ENCODE data around the gene NDUFS6.

Gene NDUFS6

DNA sequence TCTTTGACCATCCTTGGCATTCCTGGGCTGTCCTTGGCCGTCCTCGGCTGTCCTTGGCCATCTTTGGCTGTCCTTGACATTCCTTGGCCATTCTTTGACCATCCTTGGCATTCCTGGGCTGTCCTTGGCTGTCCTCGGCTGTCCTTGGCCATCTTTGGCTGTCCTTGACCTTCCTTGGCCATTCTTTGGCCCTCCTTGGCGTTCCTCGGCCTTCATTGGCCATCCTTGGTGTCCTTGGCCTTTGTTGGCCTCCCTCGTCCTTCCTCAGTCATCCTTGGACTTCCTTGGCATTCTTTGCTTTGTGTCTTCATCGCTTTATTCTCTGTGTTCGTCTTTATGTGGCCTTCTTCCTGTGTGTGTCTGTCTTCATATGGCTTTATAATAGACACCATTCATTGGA is 20.7 kb downstream of the NDUFS6 start:
- Histone ChIP-seq H3K27ac (ENCODE audit: low read depth, low read length) (no peak overlapping the region), H3K9me3 (ENCODE audit: control insufficient read depth in 5 of 5, low read length in 5 of 5) (no peaks in the 10 kb centered on the region), H3K27me3 (ENCODE audit: control insufficient read depth in 5 of 5, insufficient read depth in 4 of 5, low read length in 5 of 5) (no peaks in the 10 kb centered on the region), H3K36me3 (ENCODE audit: control insufficient read depth in 5 of 5, insufficient read depth in 5 of 5, low read length in 5 of 5) (peaks cover 15 to 74% (median 60%) of the 10 kb centered on the region in 5 donors), H3K9ac (ENCODE audit: low read length in 5 of 5) (no peak overlapping the region), H3K4me3 (ENCODE audit: low read depth in 1 of 5, low read length in 5 of 5) (no peak overlapping the region), H3K4me1 (ENCODE audit: control insufficient read depth in 5 of 5, insufficient read depth in 5 of 5, low read length in 5 of 5) (no peaks in the 10 kb centered on the region)

DNA sequence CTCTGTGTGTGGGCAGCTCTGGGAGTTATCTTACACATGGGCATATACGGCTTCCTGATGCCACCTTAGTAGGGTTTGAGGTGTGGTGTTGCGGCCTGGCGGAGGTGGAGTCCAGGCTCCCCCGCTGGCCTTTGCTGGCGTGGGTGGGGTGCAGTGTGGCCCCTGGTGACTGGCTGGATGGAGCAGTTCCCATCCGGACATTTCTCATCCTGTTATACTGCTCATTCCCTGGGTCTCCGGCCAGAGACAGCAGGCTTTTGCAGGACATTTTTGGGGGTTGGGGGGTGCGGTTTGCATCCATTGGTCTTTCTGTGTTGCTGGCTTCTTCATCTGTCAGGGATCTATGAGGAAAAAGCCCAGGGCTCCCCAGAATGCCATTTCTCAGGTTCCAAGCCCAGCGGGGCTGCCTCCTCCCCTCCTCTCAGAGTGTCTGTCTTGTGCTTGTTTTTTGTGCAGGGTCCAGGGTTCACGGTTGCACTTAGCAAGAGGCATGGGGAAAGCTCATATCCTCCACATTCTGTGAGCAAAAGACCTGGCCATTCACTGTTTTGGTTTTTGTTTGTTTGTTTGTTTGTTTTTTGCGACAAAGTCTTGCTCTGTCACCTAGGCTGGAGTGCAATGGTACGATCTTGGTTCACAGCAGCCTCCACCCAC is 22.3 kb downstream of the NDUFS6 start:
- Histone ChIP-seq H3K4me1 (ENCODE audit: control insufficient read depth in 5 of 5, insufficient read depth in 5 of 5, low read length in 5 of 5) (peaks cover 0 to 6% (median 0%) of the 10 kb centered on the region in 5 donors), H3K9ac (ENCODE audit: low read length in 5 of 5) (no peak overlapping the region), H3K36me3 (ENCODE audit: control insufficient read depth in 5 of 5, insufficient read depth in 5 of 5, low read length in 5 of 5) (peaks cover 8 to 59% (median 45%) of the 10 kb centered on the region in 5 donors), H3K9me3 (ENCODE audit: control insufficient read depth in 5 of 5, low read length in 5 of 5) (no peaks in the 10 kb centered on the region), H3K27me3 (ENCODE audit: control insufficient read depth in 5 of 5, insufficient read depth in 4 of 5, low read length in 5 of 5) (no peaks in the 10 kb centered on the region), H3K4me3 (ENCODE audit: low read depth in 1 of 5, low read length in 5 of 5) (no peak overlapping the region), H3K27ac (ENCODE audit: low read depth, low read length) (no peak overlapping the region)

DNA sequence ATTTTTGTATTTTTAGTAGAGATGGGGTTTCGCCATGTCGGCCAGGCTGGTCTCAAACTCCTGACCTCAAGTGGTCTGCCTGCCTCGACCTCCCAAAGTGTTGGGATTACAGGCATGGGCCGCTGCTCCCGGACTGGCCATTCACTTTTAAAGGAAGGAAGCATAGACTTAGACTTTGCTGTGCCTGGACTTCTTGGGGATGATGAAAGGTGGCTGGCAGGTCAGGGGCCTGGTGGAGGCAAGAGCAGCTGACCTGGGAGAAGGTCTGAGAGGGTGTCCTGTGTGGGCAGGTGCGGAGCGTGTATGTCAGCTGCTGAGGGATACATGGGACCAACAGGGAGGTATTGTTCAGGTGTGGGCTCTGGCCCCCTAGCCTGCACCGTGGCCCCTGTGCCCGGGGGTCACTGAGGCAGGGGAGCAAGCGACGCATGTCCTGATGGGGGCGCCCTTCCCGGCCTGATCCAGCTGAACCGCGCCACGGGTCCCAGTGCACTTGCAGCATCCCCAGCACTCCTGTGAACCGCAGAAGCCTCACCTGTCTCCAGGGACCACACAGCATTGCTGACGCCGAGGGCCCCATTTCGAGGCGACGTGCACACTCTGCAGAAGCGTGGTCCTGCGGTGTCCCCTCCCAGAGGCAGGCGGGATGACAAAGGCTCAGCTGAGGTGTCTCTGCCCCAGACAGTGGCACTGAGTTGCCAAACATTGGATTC is 23.1 kb downstream of the NDUFS6 start:
- H3K4me3 ChIP-seq (ENCODE audit: low read depth in 1 of 5, low read length in 5 of 5), result no peak overlapping the region
- H3K9me3 ChIP-seq (ENCODE audit: control insufficient read depth in 5 of 5, low read length in 5 of 5), result no peaks in the 10 kb centered on the region
- H3K9ac ChIP-seq (ENCODE audit: low read length in 5 of 5), result no peak overlapping the region
- H3K27me3 ChIP-seq (ENCODE audit: control insufficient read depth in 5 of 5, insufficient read depth in 4 of 5, low read length in 5 of 5), result no peaks in the 10 kb centered on the region
- H3K4me1 ChIP-seq (ENCODE audit: control insufficient read depth in 5 of 5, insufficient read depth in 5 of 5, low read length in 5 of 5), result peaks cover 0 to 6% (median 0%) of the 10 kb centered on the region in 5 donors
- no peak overlapping the region for H3K27ac ChIP-seq (ENCODE audit: low read depth, low read length)
- H3K36me3 ChIP-seq (ENCODE audit: control insufficient read depth in 5 of 5, insufficient read depth in 5 of 5, low read length in 5 of 5), result peaks cover 6 to 53% (median 39%) of the 10 kb centered on the region in 5 donors

GRCh38 chr5:1824903-1825841 is 24.0 kb downstream of the NDUFS6 start:
- Histone ChIP-seq H3K36me3 (ENCODE audit: control insufficient read depth in 5 of 5, insufficient read depth in 5 of 5, low read length in 5 of 5) (peaks cover 5 to 45% (median 32%) of the 10 kb centered on the region in 5 donors), H3K4me1 (ENCODE audit: control insufficient read depth in 5 of 5, insufficient read depth in 5 of 5, low read length in 5 of 5) (peaks cover 0 to 6% (median 0%) of the 10 kb centered on the region in 5 donors), H3K27ac (ENCODE audit: low read depth, low read length) (no peak overlapping the region), H3K27me3 (ENCODE audit: control insufficient read depth in 5 of 5, insufficient read depth in 4 of 5, low read length in 5 of 5) (no peaks in the 10 kb centered on the region), H3K9ac (ENCODE audit: low read length in 5 of 5) (no peak overlapping the region), H3K9me3 (ENCODE audit: control insufficient read depth in 5 of 5, low read length in 5 of 5) (no peaks in the 10 kb centered on the region), H3K4me3 (ENCODE audit: low read depth in 1 of 5, low read length in 5 of 5) (no peak overlapping the region)

DNA sequence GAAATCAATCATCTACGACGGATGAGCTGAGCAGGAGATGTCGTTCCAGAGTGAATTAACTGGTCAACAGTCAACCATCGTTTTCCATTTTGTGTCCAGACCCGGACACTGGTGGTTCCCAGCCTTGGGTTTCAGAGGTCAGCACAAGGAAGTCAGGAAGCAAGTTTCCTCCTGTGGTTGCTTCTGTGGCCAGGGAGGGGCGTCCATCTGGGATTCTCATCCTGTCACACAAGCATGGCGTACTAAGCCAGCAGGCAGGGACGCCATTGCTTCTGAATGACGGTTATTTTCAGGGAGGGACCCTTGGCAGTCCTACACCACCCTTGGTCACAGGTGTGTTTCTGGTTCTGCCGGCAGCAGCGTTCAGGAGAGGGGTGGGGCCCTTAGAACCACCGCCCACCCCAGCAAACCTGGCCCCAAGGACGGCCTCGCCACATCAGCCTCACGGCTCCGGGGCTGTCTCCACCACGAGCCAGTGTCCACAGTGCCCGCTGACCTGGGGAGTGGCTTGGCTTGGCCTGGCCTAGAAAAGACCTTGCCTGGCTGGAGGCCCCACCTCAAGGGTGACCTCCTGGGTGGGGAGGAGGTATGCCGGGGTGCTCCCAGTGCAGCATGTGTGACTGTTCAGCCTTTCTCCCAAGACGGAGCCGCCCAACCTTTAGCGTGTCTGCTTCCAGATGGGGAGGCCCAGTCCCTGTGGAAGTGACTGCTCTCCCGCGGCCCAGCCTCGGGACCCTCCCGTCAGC is 25.2 kb downstream of the NDUFS6 start:
- Histone ChIP-seq H3K27me3 (ENCODE audit: control insufficient read depth in 5 of 5, insufficient read depth in 4 of 5, low read length in 5 of 5) (peaks cover 0 to 2% (median 0%) of the 10 kb centered on the region in 5 donors), H3K9me3 (ENCODE audit: control insufficient read depth in 5 of 5, low read length in 5 of 5) (no peaks in the 10 kb centered on the region), H3K36me3 (ENCODE audit: control insufficient read depth in 5 of 5, insufficient read depth in 5 of 5, low read length in 5 of 5) (peaks cover 6 to 32% (median 20%) of the 10 kb centered on the region in 5 donors), H3K9ac (ENCODE audit: low read length in 5 of 5) (no peak overlapping the region), H3K27ac (ENCODE audit: low read depth, low read length) (no peak overlapping the region), H3K4me1 (ENCODE audit: control insufficient read depth in 5 of 5, insufficient read depth in 5 of 5, low read length in 5 of 5) (peaks cover 0 to 6% (median 0%) of the 10 kb centered on the region in 5 donors), H3K4me3 (ENCODE audit: low read depth in 1 of 5, low read length in 5 of 5) (no peak overlapping the region)

DNA sequence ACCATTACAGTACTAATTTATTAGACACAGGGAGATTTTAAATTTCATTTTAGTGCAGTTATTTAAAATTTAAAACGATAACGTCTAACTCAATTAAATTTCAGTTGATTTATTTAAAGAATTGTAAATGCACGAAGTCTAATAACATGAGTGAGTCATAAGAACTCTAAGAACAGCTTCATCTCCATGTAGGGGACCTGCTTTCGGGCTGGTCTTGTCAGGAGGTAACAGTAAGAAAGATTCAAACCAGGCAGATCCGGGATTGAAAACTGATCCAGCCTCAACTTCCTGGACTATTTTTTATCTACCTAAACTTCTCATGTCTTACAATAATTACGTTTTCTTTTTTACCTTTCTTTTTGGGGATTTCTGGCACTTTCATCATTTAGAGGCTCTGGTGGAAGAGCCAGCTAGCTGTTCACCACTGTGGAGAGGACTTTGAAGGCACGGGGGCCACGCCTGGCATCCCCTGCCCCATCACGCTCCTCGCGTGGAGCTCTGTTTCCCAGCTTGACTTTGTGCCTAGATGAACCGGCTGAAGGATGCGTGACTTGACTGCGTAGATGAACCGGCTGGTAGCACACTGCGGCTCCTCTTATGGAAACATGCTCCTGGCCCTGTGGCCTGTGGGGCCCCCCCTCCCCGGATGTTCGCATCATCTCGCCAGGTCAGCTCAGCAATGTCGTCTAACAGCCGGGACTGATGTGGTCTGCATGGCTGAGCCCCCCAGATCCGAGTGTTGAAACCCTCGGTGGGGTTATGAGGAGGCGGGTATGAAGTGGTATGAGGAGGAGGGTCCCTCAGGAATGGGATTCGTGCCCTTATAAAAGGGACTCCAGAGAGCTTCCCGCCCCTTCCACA is 26.0 kb downstream of the NDUFS6 start:
- Histone ChIP-seq H3K4me3 (ENCODE audit: low read depth in 1 of 5, low read length in 5 of 5) (no peak overlapping the region), H3K36me3 (ENCODE audit: control insufficient read depth in 5 of 5, insufficient read depth in 5 of 5, low read length in 5 of 5) (peaks cover 6 to 24% (median 13%) of the 10 kb centered on the region in 5 donors), H3K9ac (ENCODE audit: low read length in 5 of 5) (no peak overlapping the region), H3K27ac (ENCODE audit: low read depth, low read length) (no peak overlapping the region), H3K27me3 (ENCODE audit: control insufficient read depth in 5 of 5, insufficient read depth in 4 of 5, low read length in 5 of 5) (peaks cover 0 to 9% (median 5%) of the 10 kb centered on the region in 5 donors), H3K9me3 (ENCODE audit: control insufficient read depth in 5 of 5, low read length in 5 of 5) (no peaks in the 10 kb centered on the region), H3K4me1 (ENCODE audit: control insufficient read depth in 5 of 5, insufficient read depth in 5 of 5, low read length in 5 of 5) (peaks cover 0 to 6% (median 0%) of the 10 kb centered on the region in 5 donors)

GRCh38 chr5:1827886-1828397 is 26.7 kb downstream of the NDUFS6 start:
- peaks cover 2 to 13% (median 11%) of the 10 kb centered on the region in 5 donors for H3K27me3 ChIP-seq (ENCODE audit: control insufficient read depth in 5 of 5, insufficient read depth in 4 of 5, low read length in 5 of 5)
- H3K9ac ChIP-seq (ENCODE audit: low read length in 5 of 5), result no peak overlapping the region
- H3K4me1 ChIP-seq (ENCODE audit: control insufficient read depth in 5 of 5, insufficient read depth in 5 of 5, low read length in 5 of 5), result peaks cover 0 to 6% (median 0%) of the 10 kb centered on the region in 5 donors
- no peak overlapping the region for H3K27ac ChIP-seq (ENCODE audit: low read depth, low read length)
- H3K36me3 ChIP-seq (ENCODE audit: control insufficient read depth in 5 of 5, insufficient read depth in 5 of 5, low read length in 5 of 5), result peaks cover 6 to 20% (median 10%) of the 10 kb centered on the region in 5 donors
- H3K4me3 ChIP-seq (ENCODE audit: low read depth in 1 of 5, low read length in 5 of 5), result no peak overlapping the region
- no peaks in the 10 kb centered on the region for H3K9me3 ChIP-seq (ENCODE audit: control insufficient read depth in 5 of 5, low read length in 5 of 5)

DNA sequence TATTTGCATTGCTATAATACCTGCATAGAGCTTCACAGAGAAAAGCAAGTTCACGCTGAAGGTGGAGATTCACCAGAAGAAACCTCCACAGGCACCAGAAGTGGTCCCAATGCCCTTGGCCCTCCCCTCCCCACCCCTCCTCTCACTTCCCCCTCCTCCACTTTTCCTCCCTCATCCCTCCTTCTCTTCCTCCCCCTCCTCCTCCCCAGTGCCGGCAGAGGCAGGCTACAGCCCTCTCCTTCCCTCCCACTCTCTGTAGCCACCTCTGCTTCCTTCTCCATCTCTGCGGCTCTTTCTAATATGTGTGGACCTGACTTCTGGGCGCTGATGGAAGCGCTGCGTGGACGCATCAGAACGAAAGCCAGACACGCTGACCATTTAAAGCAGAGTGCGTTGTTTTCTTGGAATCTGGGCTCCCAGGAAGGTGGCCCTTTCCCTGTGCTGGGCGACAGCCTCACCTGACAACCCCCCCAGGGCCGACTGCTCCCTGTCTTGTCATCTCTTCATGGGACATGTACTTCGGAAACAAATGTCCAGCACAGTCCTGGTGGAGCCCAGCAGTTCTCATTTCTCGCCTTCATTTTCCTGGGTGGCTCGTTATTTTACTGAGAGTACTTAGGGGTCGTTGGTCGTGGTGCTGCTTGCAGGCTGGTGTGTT is 29.5 kb downstream of the NDUFS6 start:
- Histone ChIP-seq H3K27me3 (ENCODE audit: control insufficient read depth in 5 of 5, insufficient read depth in 4 of 5, low read length in 5 of 5) (peaks cover 8 to 22% (median 19%) of the 10 kb centered on the region in 5 donors), H3K9ac (ENCODE audit: low read length in 5 of 5) (no peak overlapping the region), H3K27ac (ENCODE audit: low read depth, low read length) (no peak overlapping the region), H3K9me3 (ENCODE audit: control insufficient read depth in 5 of 5, low read length in 5 of 5) (no peaks in the 10 kb centered on the region), H3K4me1 (ENCODE audit: control insufficient read depth in 5 of 5, insufficient read depth in 5 of 5, low read length in 5 of 5) (peaks cover 0 to 6% (median 0%) of the 10 kb centered on the region in 5 donors), H3K4me3 (ENCODE audit: low read depth in 1 of 5, low read length in 5 of 5) (no peak overlapping the region), H3K36me3 (ENCODE audit: control insufficient read depth in 5 of 5, insufficient read depth in 5 of 5, low read length in 5 of 5) (peaks cover 0 to 6% (median 1%) of the 10 kb centered on the region in 5 donors)
